RWPE1 (cell line): Measurements from ENCODE around the gene ZDHHC16.

Experiments used
- CTCF ChIA-PET: fragments of 350-600 bp; sonication (Branson Sonifier 250); formaldehyde crosslinking; extraction: SDS; loops from one replicate; lab custom pipeline; 2021; lab: Yijun Ruan, JAX
- POLR2A ChIA-PET: fragments of 400-600 bp; formaldehyde crosslinking; extraction: SDS; loops from one replicate; lab custom pipeline; 2020; ENCODE audit warnings: antibody characterized with exemption; ENCODE audit not compliant: low non-redundant PET; lab: Yijun Ruan, JAX
- DNase-seq: peaks from one replicate; pipeline ENCODE4 v3.0.0; 2012; ENCODE audit warnings: low spot score
- H3K27ac ChIP-seq: fragments of 450-650 bp; 2 replicates; pipeline ENCODE4 v1.5.1; 2017
- CTCF ChIP-seq: fragments of 450-650 bp; conservative IDR thresholded peaks from 2 replicates; pipeline ENCODE4 v1.5.1; 2017; ENCODE audit warnings: low read depth, mild to moderate bottlenecking

ZDHHC16 gene

GRCh38 chr10:97481071-97481470 lies 35.1 kb downstream of the ZDHHC16 start:
- no peak overlapping the region for H3K27ac ChIP-seq
- CTCF ChIA-PET = interaction anchor here (1.1 to 1.2 kb wide), 2 partner anchors 73 to 115 kb away, joined by 3 read pairs; no protein-coding TSS in a partner anchor

GRCh38 chr10:97482381-97482780 lies 36.4 kb downstream of the ZDHHC16 start:
- TF ChIP-seq CTCF = no peak
- no peak overlapping the region for H3K27ac ChIP-seq
- CTCF ChIA-PET = interaction anchor here (1.1 kb wide), 1 partner anchor 113 kb away, joined by 3 read pairs; no protein-coding TSS in a partner anchor
- POLR2A ChIA-PET = no interaction called here
- no peak for DNase-seq

More at GRCh38 chr10:97481071-97481470, 35.1 kb downstream of the ZDHHC16 start:
- POLR2A ChIA-PET = no interaction called here
- no peak for TF ChIP-seq CTCF
- DNase-seq = peak; percentile 67

GRCh38 chr10:97483506-97483905 lies 37.5 kb downstream of the ZDHHC16 start:
- ChIA-PET CTCF (interaction anchor here (0.7 kb wide), 1 partner anchor 14 kb away, joined by 4 read pairs; no protein-coding TSS in a partner anchor), POLR2A (no interaction called here)
- H3K27ac ChIP-seq = no peak overlapping the region

GRCh38 chr10:97483921-97484320 lies 37.9 kb downstream of the ZDHHC16 start:
- ChIA-PET POLR2A (no interaction called here), CTCF (interaction anchor here (0.7 kb wide), 1 partner anchor 14 kb away, joined by 4 read pairs; no protein-coding TSS in a partner anchor)
- no peak for TF ChIP-seq CTCF
- DNase-seq = no peak
- no peak overlapping the region for H3K27ac ChIP-seq

More at GRCh38 chr10:97483506-97483905, 37.5 kb downstream of the ZDHHC16 start:
- DNase-seq = no peak
- no peak for TF ChIP-seq CTCF

- DNase-seq = no peak
- H3K27ac ChIP-seq = no peak overlapping the region
- no peak for TF ChIP-seq CTCF
- ChIA-PET CTCF (interaction anchor here (0.6 kb wide), 1 partner anchor 302 kb away, joined by 3 read pairs; no protein-coding TSS in a partner anchor), POLR2A (no interaction called here)
Measured at GRCh38 chr10:97485647-97486281, 39.8 kb downstream of the ZDHHC16 start.

- no peak for DNase-seq
- ChIA-PET CTCF (interaction anchor here (0.6 kb wide), 1 partner anchor 15 kb away, joined by 5 read pairs; no protein-coding TSS in a partner anchor), POLR2A (no interaction called here)
Measured at GRCh38 chr10:97490592-97490991, 44.6 kb downstream of the ZDHHC16 start.

More at GRCh38 chr10:97490592-97490991, 44.6 kb downstream of the ZDHHC16 start:
- H3K27ac ChIP-seq = no peak overlapping the region
- no peak for TF ChIP-seq CTCF
